ENCODE measurements around the gene ZFAND6.
A peak's percentile ranks its signal among the peaks of the same experiment; 100 is the strongest.
"Not testable (repeated sequence)": the region's sequence is repeated elsewhere in the genome, so short reads cannot be mapped to it uniquely, and the experiment has no call there.

ZFAND6 gene

DNA sequence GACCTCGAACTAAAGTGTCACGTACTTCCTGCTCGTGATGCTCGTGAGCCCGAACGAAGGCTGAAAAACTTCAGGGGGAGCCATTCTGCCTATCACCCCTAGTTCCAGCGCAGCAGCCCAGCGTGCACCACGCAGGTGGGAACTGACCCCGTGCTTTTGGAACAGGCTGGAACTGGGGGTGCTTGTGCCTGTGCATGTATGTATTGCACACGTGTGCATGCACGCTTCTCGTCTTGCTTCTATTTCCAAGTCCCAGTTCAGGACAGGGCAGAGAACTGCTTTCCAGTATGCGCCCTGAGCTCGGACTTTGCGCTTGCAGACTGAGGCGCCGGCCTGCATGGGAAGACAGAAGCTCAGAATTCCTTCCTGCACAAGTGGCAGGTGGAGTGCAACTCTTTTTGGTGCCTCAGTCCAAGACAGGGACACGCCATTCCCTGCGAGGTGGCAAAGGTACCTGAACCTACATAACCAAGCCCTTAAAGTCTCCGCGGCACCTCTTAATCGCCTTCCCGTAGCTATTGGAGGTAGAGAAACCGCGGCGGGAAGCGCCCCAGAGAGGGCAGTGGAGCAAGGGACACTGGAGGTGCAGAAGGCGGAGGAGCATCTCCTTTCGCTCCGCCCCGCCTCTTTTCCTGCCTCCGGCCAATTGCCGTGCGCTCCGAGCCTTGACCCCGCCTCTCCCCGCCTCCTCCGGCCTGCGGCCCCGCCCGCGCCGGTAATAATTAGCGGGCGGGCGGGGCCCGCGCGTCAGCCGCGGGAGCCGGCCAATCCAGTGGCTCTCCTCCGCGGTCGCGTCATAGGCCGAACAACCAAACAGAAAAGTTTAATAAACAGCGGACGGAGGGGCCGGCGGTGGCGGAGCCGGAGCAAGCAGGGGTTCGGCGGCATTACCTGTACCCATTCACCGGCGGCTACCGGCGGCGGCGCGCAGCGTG is at the start of gene ZFAND6:
TSS of gene ZFAND6 (plus strand) at position 826 of the 935 bp plus-strand sequence. CDS start 60,669 bp downstream, outside the sequence.
- no peak for TF ChIP-seq CTCF (IDR thresholded peaks at IDR 0.05; ENCODE audit: insufficient read depth, low read depth, low read length, missing control alignments)
- peak; percentile 97 for DNase-seq (ENCODE audit: low read depth)
- peak within 1 kb of the TSS; percentile 98 for H3K4me3 ChIP-seq (ENCODE audit: low read depth, low read length)

DNA sequence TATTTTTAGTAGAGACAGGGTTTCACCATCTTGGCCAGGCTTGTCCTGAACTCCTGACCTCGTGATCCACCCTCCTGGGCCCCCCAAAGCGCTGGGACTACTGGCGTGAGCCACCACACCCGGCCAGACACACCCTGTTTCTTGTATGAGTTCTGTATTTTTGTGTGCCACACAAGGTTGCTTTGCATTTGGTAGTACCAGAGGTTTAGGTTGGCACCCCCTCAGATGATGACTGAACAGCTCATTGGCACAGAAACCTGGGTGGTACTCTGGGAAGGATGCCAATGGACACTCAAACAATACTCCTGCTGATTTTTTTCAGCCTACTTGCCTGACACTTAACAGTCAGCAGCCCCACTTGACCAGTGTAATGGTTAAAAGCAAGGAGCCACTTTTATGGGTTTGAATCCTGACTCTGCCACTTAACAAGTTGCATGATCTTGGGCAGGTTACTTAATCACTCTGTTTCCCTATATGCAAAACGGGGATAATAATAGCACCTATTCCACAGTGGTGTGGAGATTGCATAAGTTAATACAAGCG is 49.3 kb upstream of the ZFAND6 start:
- peak; percentile 77 for DNase-seq (ENCODE audit: low read depth)

DNA sequence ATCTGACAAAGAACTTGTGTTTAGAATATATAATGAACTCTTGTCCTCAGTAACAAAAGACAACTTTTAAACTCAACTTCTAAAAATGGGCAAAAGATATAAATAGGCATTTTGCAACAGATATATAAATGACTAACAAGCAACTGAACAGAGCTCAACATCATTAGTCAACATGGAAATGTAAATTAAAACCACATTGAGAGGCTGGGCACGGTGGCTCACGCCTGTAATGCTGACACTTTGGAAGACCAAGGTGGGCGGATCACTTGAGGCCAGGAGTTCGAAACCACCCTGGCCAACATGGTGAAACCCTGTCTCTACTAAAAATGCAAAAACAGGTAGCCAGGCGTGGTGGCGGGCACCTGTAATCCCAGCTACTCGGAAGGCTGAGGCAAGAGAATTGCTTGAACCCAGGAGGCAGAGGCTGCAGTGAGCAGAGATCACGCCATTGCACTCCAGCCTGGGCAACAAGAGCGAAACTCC is 48.4 kb upstream of the ZFAND6 start:
- peak overlapping the region; percentile 22; the same call in 1 of the 2 replicates for H3K4me3 ChIP-seq (ENCODE audit: low read depth, low read length)
- peak; percentile 91 for DNase-seq (ENCODE audit: low read depth)

More for the DNA sequence above, 49.3 kb upstream of the ZFAND6 start:
- no peak for TF ChIP-seq CTCF (IDR thresholded peaks at IDR 0.05; ENCODE audit: insufficient read depth, low read depth, low read length, missing control alignments)
- H3K4me3 ChIP-seq (ENCODE audit: low read depth, low read length) = no peak overlapping the region

DNA sequence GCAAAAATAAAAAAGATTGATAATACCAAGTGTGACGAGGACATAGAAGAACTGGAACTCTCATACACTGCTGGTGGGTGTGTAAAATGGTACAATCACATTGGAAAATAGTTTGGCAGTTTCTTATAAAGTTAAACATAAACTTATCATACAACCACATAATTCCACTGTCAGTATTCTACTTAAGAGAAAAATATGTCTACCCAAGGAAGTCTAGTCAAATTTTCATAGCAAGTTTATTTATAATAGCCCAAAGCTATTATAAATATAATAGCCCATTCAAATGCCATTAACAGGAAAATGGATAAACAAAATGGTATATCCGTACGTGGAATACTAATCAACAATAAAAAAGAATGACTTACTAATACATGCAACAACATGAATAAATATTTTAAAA is 47.9 kb upstream of the ZFAND6 start:
- peak overlapping the region; percentile 22; the same call in 1 of the 2 replicates for H3K4me3 ChIP-seq (ENCODE audit: low read depth, low read length)
- DNase-seq (ENCODE audit: low read depth) = no peak
- TF ChIP-seq CTCF (IDR thresholded peaks at IDR 0.05; ENCODE audit: insufficient read depth, low read depth, low read length, missing control alignments) = no peak

GRCh38 chr15:80012060-80012726 is 47.3 kb upstream of the ZFAND6 start:
- H3K4me3 ChIP-seq (ENCODE audit: low read depth, low read length) = peak overlapping the region; percentile 22; the same call in 1 of the 2 replicates
- TF ChIP-seq CTCF (IDR thresholded peaks at IDR 0.05; ENCODE audit: insufficient read depth, low read depth, low read length, missing control alignments) = no peak
- peak; percentile 50 for DNase-seq (ENCODE audit: low read depth)

DNA sequence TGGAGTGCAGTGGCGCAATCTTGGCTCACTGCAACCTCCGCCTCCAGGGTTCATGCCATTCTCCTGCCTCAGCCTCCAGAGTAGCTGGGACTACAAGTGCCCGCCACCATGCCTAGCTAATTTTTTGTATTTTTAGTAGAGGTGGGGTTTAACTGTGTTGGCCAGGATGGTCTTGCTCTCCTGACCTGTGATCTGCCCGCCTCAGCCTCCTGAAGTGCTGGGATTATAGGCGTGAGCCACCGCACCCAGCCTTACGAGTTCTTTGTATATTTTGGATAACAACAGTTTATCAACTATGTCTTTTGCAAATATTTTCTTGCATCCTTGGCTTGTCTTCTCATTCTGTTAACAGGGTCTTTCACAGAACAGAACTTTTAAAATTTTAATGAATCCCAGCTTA is 45.3 kb upstream of the ZFAND6 start:
- not testable (repeated sequence) for DNase-seq (ENCODE audit: low read depth); H3K4me3 ChIP-seq (ENCODE audit: low read depth, low read length)

DNA sequence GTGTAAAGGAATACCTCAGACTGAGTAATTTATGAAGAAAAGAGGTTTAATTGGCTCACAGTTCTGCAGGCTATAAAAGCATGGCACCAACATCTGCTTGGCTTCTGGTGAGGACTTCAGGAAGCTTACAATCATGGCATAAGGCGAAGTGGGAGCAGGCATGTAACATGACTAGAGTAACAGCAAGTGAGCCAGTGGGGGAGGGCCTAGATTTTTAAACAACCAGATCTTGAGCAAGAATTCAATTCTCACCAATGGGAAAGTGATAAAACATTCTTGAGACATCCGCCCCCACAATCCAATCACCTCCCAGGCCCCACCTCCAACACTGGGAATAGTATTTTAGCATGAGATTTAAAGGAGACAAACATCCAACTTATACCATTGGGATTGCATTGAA is 44.3 kb upstream of the ZFAND6 start:
- no peak overlapping the region for H3K4me3 ChIP-seq (ENCODE audit: low read depth, low read length)
- DNase-seq (ENCODE audit: low read depth) = no peak
- TF ChIP-seq CTCF (IDR thresholded peaks at IDR 0.05; ENCODE audit: insufficient read depth, low read depth, low read length, missing control alignments) = no peak

DNA sequence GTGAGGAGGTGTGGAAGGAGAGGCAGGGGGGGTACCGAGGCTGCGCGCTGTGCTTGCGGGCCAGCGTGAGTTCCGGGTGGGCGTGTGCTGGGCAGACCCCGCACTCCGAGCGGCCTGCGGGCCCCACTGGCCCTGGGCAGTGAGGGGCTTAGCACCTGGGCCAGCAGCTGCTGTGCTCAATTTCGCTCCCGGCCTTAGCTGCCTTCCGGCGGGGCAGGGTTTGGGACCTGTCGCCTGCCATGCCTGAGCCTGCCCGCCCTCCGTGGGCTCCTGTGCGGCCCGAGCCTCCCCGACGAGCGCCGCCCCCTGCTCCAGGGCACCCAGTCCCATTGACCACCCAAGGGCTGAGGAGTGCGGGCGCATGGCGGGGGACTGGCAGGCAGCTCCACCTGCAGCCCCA is 43.0 kb upstream of the ZFAND6 start:
- DNase-seq (ENCODE audit: low read depth); H3K4me3 ChIP-seq (ENCODE audit: low read depth, low read length): not testable (repeated sequence)

DNA sequence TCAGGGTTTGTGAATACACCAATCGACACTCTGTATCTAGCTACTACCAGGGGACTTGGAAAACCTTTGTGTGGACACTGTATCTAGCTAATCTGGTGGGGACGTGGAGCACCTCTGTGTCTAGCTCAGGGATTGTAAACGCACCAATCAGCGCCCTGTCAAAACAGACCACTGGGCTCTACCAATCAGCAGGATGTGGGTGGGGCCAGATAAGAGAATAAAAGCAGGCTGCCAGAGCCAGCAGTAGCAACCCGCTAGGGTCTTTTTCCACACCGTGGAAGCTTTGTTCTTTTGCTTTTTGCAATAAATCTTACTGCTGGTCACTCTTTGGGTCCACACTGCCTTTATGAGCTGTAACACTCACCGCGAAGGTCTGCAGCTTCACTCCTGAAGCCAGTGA is 42.3 kb upstream of the ZFAND6 start:
- H3K4me3 ChIP-seq (ENCODE audit: low read depth, low read length) = peak overlapping the region; percentile 42
- DNase-seq (ENCODE audit: low read depth) = not testable (repeated sequence)
